Inferior parietal cortex (tissue), 1 donor: ENCODE measurements around the gene KPNB1.

Experiments used
- DNase-seq: peaks from one replicate; pipeline ENCODE4 v3.0.0-alpha.2; 2016; ENCODE audit errors: extremely low spot score

KPNB1 gene

DNA sequence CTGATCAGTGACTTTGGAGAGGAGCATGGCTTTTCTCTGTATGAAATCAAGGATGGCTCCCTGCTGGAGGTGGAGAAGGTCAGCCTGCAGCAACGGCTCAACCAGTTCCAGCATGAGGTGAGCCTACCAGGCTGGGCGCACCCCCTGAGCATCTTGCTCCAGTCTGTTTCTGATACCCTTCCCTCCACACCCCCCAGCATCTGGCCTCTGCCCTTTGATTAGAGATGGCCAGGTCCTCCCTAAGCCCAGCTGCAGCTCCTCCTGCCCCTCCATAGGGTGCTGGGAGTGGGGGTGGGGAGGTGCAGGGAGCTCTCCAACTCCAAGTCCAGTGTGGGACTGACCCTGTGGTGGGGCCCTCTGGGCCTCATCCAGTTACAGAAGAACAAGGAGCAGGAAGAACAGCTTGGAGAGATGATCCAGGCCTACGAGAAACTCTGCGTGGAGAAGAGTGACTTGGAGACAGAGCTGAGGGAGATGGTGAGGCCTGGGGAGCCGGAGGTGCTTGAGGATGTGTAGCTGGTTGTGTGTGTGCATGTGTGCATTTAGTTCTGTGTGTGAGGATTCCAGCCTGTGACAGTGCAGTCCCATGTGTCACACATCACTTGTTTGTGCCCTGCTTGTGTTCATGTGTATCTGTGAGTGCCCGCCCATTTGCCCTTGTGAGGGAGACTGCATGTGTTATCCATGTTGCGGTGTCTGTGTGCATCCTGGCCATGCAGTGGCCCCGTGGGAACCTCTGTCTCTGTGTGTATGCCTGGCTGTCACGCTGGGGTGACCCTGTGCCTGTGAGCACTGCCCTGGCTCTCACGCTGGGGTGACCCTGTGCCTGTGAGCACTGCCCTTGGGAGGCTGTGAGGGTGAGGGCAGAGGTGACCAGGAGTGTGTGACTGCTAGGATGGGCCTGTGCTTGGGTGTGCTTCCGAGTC, 47.3 kb downstream of the KPNB1 start:
- no peak for DNase-seq

- DNase-seq: no peak
Observed at GRCh38 chr17:47697906-47698711, 48.4 kb downstream of the KPNB1 start.

DNA sequence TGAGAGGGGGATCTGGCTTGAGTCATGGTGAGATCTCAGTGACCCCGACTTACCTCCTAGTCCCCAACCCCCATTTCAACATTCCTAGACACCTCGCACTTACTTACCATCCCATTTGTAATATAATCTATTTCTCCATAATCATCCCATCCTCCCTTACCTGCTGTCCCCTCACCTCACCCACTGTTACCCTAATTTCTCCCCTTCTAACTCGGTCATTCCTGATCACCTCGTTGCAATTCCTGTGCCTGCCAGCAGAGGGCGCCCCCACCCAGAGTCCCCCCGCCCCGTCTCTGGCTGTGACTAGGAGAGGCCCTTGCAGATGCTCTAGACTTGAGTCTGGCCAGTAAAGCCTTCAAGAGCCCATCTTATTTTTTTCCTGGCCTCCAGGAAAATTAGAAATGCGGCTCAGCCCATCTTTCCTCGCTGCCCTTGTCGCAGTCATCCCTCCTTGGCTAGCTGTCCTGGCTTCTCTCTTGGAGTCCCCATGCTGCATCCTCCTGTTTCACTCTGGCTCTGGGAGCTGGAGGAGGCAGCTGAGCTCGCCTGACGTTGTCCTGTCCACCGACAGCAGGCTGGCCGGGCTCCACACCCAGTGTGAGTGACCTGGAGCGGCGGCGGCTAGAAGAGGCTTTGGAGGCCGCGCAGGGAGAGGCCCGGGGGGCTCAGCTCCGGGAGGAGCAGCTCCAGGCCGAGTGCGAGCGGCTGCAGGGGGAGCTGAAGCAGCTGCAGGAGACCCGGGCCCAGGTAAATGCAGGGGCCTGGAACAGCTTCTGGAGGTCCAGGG, 49.2 kb downstream of the KPNB1 start:
- peak; percentile 63 for DNase-seq

DNA sequence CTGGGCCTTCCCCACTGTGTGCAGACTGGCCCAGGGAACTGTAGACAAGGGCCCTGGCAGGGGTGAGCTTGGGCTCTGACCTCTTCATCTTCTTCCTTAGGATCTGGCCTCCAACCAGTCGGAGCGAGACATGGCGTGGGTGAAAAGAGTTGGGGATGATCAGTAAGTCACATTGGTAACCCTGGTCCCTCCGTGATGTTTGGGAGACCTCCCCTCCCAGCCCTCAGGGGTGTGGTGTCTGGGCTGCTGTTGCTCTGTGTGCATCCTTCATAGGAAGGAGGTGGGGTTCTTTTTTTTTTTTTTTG, 49.8 kb downstream of the KPNB1 start:
- DNase-seq: no peak

- DNase-seq: no peak
Observed at GRCh38 chr17:47700471-47701449, 51.0 kb downstream of the KPNB1 start.

DNA sequence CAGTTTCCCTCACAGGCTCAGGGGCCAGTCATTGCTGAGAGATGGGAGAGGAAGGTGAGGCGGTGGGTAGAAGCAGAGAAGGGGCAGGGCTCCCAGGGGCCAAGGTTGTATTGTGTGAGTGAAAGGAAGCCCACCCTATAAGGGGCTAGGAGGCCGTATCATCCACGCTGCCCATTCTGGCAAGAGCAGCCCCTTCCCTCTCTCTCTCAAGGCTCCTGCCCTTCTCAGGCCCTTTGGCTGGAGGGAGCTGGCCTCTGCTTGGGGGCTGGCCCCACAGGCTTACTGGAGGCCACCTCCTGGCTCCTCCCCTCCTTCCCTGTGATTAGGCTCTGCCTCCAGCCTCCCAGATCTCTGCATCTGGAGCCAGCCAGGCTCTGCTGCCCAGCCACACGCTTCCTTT, 51.9 kb downstream of the KPNB1 start:
- no peak for DNase-seq

DNA sequence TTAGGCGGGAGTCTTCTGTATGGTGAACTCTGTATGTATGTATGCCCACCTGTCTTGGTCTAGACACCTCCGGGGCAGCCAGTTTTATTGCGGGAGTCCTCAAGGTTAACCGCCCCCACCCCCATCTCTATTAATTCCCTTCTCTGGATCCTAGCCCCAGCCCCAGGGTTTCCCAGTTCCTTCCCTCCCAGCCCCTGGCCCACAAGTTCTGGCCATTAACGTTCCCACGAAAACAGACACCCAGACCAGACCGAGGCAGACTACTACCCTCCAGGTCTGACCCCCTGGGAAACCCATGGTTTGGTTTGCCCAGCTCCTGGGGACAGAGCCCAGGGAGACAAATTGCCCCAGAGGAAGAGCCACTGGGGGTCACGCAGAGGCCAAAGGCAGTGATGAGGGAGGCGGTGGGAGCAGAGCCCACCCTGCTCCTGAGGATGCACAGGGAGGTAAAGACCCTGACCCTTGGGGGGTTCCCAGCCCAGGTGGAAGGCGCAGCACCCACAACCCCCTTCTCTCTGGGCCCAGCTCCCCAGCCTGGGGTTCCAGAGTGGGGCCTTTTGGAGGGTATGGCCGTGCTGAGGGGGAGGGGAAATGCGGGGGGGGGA, 52.8 kb downstream of the KPNB1 start:
- DNase-seq: no peak

- no peak for DNase-seq
Observed at GRCh38 chr17:47703191-47703591, 53.5 kb downstream of the KPNB1 start.

DNA sequence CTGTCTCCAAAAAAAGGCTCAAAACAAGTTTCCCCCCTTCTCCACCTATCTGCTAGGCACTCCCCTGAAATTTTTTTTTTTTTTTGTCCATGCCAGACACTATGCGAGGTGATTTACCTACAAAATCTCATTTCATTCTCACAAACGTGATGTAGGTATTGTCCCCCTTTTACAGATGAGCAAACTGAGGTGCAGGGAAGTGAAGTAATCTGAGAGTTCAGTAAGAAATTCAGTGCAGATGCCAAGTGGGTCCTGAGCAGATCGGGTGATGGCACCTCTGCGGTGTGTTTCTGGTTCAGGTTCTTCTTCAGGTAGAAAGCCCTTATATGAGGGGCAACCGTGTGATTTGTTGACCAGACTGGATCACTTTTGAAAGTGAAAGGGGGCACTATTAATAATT, 54.0 kb downstream of the KPNB1 start:
- no peak for DNase-seq

DNA sequence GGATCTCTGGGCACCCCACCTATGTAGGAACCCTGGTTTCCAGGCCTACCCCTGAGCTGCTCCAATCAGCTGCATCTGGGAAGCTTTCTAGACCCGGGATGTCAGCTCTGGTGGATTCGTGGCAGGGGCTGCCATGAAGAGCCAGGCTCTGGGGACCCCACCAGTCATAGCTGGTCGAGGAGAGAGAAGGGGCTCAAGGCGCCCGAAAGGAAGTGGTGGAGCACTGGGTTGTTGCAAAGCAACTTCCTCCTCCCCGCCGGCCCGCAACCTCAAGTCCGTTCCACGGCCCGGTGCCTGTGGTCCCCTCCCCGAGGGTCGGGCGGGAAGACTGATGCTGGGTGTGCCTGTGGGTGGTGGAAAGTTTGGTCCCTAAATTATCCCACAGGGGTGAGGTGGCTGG, 54.4 kb downstream of the KPNB1 start:
- DNase-seq: no peak

DNA sequence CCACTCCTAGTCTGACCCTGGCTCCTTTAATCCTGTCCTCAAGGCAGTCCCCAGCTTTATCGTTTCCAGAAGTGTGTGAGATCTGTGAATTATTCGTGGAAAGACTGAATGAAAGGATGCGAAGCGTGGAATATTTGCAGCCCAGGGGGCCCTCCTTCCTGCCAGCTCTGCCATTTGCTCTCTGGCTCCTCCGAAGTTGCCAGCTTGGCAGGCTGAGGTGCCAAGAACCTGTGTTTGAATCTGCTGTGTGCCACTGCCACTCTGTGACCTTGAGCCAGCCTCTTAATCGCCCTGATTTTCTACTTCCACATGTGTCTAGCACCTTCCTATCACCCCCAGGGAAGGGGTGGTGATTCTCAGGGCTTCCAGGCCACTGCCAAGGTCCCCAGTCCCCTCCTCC, 55.0 kb downstream of the KPNB1 start:
- DNase-seq: no peak

- DNase-seq: no peak
Observed at GRCh38 chr17:47705536-47706530, 56.1 kb downstream of the KPNB1 start.

DNA sequence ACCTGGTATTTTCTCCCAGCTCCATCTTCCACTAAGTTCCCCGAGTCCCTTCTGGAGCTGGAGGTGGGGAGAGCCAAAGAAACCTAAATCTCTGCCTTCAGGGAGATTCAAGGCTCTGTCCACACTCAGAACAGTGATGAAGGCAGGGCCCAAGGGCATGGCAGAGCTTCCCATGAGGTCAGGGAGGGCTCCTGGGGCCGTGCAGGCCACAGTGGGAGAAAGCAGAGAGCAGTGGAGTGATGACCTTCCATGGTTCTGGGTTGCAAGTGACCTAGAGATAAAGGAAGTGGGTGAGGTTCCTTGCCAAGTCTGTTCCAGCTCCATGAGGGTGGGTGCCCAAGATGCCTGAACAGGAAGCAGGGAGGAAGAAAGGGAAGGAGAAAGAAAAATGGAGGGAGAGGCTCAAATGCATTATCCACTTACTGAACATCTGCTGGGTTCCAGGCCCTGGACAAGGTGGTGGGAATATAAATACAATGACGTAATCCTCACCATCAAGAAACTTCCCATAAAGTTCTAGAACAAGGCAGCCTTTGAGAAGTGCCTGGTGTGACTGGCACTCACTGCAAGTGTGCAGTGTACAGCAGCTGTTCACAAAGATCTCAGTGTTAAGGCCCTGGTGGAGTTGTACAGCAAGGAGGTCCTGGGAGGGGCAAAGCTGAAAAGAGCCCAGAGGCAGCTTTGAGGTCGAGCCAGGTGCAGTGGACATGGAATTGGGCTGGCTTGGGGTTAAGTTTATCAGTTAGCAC, 57.5 kb downstream of the KPNB1 start:
- DNase-seq: no peak

DNA sequence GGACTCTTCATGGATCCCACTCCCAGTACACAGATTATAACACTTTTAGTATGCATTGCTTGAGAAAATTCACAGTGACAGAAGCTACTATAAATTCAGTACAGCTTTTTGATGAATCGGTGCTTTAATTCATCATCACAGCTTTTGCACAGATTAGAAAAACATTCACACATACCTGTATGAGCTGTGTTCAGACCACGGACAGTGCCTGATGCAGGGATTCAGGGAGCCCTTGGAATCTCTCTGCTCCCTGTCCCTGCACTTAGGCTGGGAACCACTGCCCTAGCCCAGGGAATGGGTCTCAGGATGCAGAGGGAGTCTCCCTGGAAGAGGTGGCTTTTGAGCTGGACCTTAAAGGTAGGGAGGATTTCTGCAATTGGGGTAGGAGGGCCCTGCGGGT, 58.2 kb downstream of the KPNB1 start:
- no peak for DNase-seq

DNA sequence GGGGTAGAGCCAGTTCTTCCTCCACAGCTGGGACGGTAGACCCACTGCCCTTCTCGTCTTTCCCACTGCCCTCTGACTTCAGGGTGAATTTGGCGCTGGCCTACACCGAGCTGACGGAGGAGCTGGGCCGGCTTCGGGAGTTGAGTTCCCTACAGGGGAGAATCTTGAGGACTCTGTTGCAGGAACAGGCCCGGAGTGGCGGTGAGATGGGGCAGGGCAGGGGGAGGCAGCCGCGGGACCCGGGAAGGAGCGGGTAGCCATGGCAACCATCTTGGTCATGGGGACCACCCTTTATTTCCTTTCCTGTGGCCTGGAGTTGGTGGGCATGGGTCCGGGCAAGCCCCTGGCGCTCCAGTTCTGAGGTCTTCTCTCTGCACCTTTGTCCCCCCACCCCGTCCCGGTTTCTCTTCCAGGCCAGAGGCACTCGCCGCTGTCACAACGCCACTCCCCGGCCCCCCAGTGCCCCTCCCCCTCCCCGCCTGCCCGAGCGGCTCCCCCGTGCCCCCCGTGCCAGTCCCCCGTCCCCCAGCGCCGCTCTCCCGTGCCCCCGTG, 58.7 kb downstream of the KPNB1 start:
- DNase-seq: no peak

DNA sequence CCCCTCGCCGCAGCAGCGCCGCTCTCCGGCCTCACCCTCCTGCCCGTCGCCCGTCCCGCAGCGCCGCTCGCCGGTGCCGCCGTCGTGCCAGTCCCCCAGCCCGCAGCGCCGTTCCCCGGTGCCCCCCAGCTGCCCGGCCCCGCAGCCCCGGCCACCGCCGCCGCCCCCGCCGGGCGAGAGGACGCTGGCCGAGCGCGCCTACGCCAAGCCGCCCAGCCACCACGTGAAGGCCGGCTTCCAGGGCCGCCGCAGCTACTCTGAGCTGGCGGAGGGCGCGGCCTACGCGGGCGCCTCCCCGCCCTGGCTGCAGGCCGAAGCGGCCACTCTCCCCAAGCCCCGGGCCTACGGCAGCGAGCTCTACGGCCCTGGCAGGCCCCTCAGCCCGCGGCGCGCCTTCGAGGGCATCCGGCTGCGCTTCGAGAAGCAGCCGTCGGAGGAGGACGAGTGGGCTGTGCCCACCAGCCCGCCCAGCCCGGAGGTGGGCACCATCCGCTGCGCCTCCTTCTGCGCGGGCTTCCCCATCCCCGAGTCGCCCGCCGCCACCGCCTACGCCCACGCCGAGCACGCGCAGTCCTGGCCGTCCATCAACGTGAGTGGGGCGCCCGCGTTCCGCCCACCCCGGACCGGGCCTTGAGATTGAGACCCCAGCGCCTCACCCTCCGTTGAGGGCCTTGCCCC, 59.3 kb downstream of the KPNB1 start:
- no peak for DNase-seq

GRCh38 chr17:47709594-47709993, 59.9 kb downstream of the KPNB1 start:
- DNase-seq: no peak
